ENCODE results near the gene BTNL9.
A peak's percentile ranks its signal among the peaks of the same experiment; 100 is the strongest.

The BTNL9 gene

GRCh38 chr5:181053488-181054121 lies 13.5 kb downstream of the BTNL9 start:
- Histone ChIP-seq H2AFZ (ENCODE audit: low read length, unreplicated experiment) (no peak overlapping the region), H3K4me3 (ENCODE audit: low read depth, low read length) (peak overlapping the region; percentile 65), H3K4me1 (ENCODE audit: control insufficient read depth, insufficient read depth, low read length, unreplicated experiment) (no peaks in the 10 kb centered on the region), H3K27ac (ENCODE audit: low read depth, low read length) (no peak overlapping the region), H3K27me3 (ENCODE audit: insufficient read depth, low read length) (peaks cover 95% of the 10 kb centered on the region), H3K36me3 (ENCODE audit: insufficient read depth, low read length) (no peaks in the 10 kb centered on the region), H3K79me2 (ENCODE audit: control insufficient read depth, insufficient read depth, low read length, unreplicated experiment) (no peaks in the 10 kb centered on the region)

GRCh38 chr5:181054138-181054537 lies 14.1 kb downstream of the BTNL9 start:
- Histone ChIP-seq H3K27ac (ENCODE audit: low read depth, low read length) (no peak overlapping the region), H3K4me1 (ENCODE audit: control insufficient read depth, insufficient read depth, low read length, unreplicated experiment) (no peaks in the 10 kb centered on the region), H3K36me3 (ENCODE audit: insufficient read depth, low read length) (no peaks in the 10 kb centered on the region), H3K4me3 (ENCODE audit: low read depth, low read length) (no peak overlapping the region), H2AFZ (ENCODE audit: low read length, unreplicated experiment) (no peak overlapping the region), H3K79me2 (ENCODE audit: control insufficient read depth, insufficient read depth, low read length, unreplicated experiment) (no peaks in the 10 kb centered on the region), H3K27me3 (ENCODE audit: insufficient read depth, low read length) (peaks cover 97% of the 10 kb centered on the region)

- no peak overlapping the region for H3K27ac ChIP-seq (ENCODE audit: low read depth, low read length)
- H2AFZ ChIP-seq (ENCODE audit: low read length, unreplicated experiment) = no peak overlapping the region
- H3K36me3 ChIP-seq (ENCODE audit: insufficient read depth, low read length) = no peaks in the 10 kb centered on the region
- no peaks in the 10 kb centered on the region for H3K79me2 ChIP-seq (ENCODE audit: control insufficient read depth, insufficient read depth, low read length, unreplicated experiment)
- H3K27me3 ChIP-seq (ENCODE audit: insufficient read depth, low read length) = peaks cover 97% of the 10 kb centered on the region
- no peaks in the 10 kb centered on the region for H3K4me1 ChIP-seq (ENCODE audit: control insufficient read depth, insufficient read depth, low read length, unreplicated experiment)
- no peak overlapping the region for H3K4me3 ChIP-seq (ENCODE audit: low read depth, low read length)
Measured at GRCh38 chr5:181054871-181055459, 14.9 kb downstream of the BTNL9 start.

GRCh38 chr5:181056431-181056830 lies 16.4 kb downstream of the BTNL9 start:
- H3K27me3 ChIP-seq (ENCODE audit: insufficient read depth, low read length) = peaks cover 99% of the 10 kb centered on the region
- H2AFZ ChIP-seq (ENCODE audit: low read length, unreplicated experiment) = no peak overlapping the region
- H3K79me2 ChIP-seq (ENCODE audit: control insufficient read depth, insufficient read depth, low read length, unreplicated experiment) = no peaks in the 10 kb centered on the region

GRCh38 chr5:181058321-181058720 lies 18.3 kb downstream of the BTNL9 start:
- H3K27me3 ChIP-seq (ENCODE audit: insufficient read depth, low read length) = peaks cover 97% of the 10 kb centered on the region
- H3K79me2 ChIP-seq (ENCODE audit: control insufficient read depth, insufficient read depth, low read length, unreplicated experiment) = no peaks in the 10 kb centered on the region
- H3K4me1 ChIP-seq (ENCODE audit: control insufficient read depth, insufficient read depth, low read length, unreplicated experiment) = no peaks in the 10 kb centered on the region
- H3K36me3 ChIP-seq (ENCODE audit: insufficient read depth, low read length) = no peaks in the 10 kb centered on the region
- H2AFZ ChIP-seq (ENCODE audit: low read length, unreplicated experiment) = no peak overlapping the region
- no peak overlapping the region for H3K27ac ChIP-seq (ENCODE audit: low read depth, low read length)
- no peak overlapping the region for H3K4me3 ChIP-seq (ENCODE audit: low read depth, low read length)

More at GRCh38 chr5:181056431-181056830, 16.4 kb downstream of the BTNL9 start:
- H3K4me1 ChIP-seq (ENCODE audit: control insufficient read depth, insufficient read depth, low read length, unreplicated experiment) = no peaks in the 10 kb centered on the region
- H3K4me3 ChIP-seq (ENCODE audit: low read depth, low read length) = no peak overlapping the region
- no peaks in the 10 kb centered on the region for H3K36me3 ChIP-seq (ENCODE audit: insufficient read depth, low read length)
- H3K27ac ChIP-seq (ENCODE audit: low read depth, low read length) = no peak overlapping the region

- Histone ChIP-seq H3K4me1 (ENCODE audit: control insufficient read depth, insufficient read depth, low read length, unreplicated experiment) (no peaks in the 10 kb centered on the region), H3K27me3 (ENCODE audit: insufficient read depth, low read length) (peaks cover 92% of the 10 kb centered on the region), H3K4me3 (ENCODE audit: low read depth, low read length) (no peak overlapping the region), H3K79me2 (ENCODE audit: control insufficient read depth, insufficient read depth, low read length, unreplicated experiment) (no peaks in the 10 kb centered on the region), H3K36me3 (ENCODE audit: insufficient read depth, low read length) (no peaks in the 10 kb centered on the region), H3K27ac (ENCODE audit: low read depth, low read length) (no peak overlapping the region), H2AFZ (ENCODE audit: low read length, unreplicated experiment) (no peak overlapping the region)
Measured at GRCh38 chr5:181058786-181059296, 18.8 kb downstream of the BTNL9 start.

GRCh38 chr5:181059297-181060230 lies 19.5 kb downstream of the BTNL9 start:
- no peaks in the 10 kb centered on the region for H3K4me1 ChIP-seq (ENCODE audit: control insufficient read depth, insufficient read depth, low read length, unreplicated experiment)
- H3K36me3 ChIP-seq (ENCODE audit: insufficient read depth, low read length) = no peaks in the 10 kb centered on the region
- peaks cover 88% of the 10 kb centered on the region for H3K27me3 ChIP-seq (ENCODE audit: insufficient read depth, low read length)
- no peaks in the 10 kb centered on the region for H3K79me2 ChIP-seq (ENCODE audit: control insufficient read depth, insufficient read depth, low read length, unreplicated experiment)
- H3K4me3 ChIP-seq (ENCODE audit: low read depth, low read length) = no peak overlapping the region
- no peak overlapping the region for H2AFZ ChIP-seq (ENCODE audit: low read length, unreplicated experiment)
- H3K27ac ChIP-seq (ENCODE audit: low read depth, low read length) = no peak overlapping the region

- peaks cover 87% of the 10 kb centered on the region for H3K27me3 ChIP-seq (ENCODE audit: insufficient read depth, low read length)
- H3K4me1 ChIP-seq (ENCODE audit: control insufficient read depth, insufficient read depth, low read length, unreplicated experiment) = no peaks in the 10 kb centered on the region
- H3K4me3 ChIP-seq (ENCODE audit: low read depth, low read length) = no peak overlapping the region
- H2AFZ ChIP-seq (ENCODE audit: low read length, unreplicated experiment) = no peak overlapping the region
- H3K79me2 ChIP-seq (ENCODE audit: control insufficient read depth, insufficient read depth, low read length, unreplicated experiment) = no peaks in the 10 kb centered on the region
- no peaks in the 10 kb centered on the region for H3K36me3 ChIP-seq (ENCODE audit: insufficient read depth, low read length)
- H3K27ac ChIP-seq (ENCODE audit: low read depth, low read length) = no peak overlapping the region
Measured at GRCh38 chr5:181060231-181060590, 20.1 kb downstream of the BTNL9 start.

GRCh38 chr5:181060924-181061323 lies 20.9 kb downstream of the BTNL9 start:
- Histone ChIP-seq H3K36me3 (ENCODE audit: insufficient read depth, low read length) (no peaks in the 10 kb centered on the region), H3K27ac (ENCODE audit: low read depth, low read length) (no peak overlapping the region)

GRCh38 chr5:181061645-181062044 lies 21.6 kb downstream of the BTNL9 start:
- Histone ChIP-seq H3K4me3 (ENCODE audit: low read depth, low read length) (no peak overlapping the region), H3K27ac (ENCODE audit: low read depth, low read length) (no peak overlapping the region), H3K4me1 (ENCODE audit: control insufficient read depth, insufficient read depth, low read length, unreplicated experiment) (no peaks in the 10 kb centered on the region), H2AFZ (ENCODE audit: low read length, unreplicated experiment) (no peak overlapping the region), H3K79me2 (ENCODE audit: control insufficient read depth, insufficient read depth, low read length, unreplicated experiment) (no peaks in the 10 kb centered on the region), H3K27me3 (ENCODE audit: insufficient read depth, low read length) (peaks cover 85% of the 10 kb centered on the region), H3K36me3 (ENCODE audit: insufficient read depth, low read length) (no peaks in the 10 kb centered on the region)

More at GRCh38 chr5:181060924-181061323, 20.9 kb downstream of the BTNL9 start:
- Histone ChIP-seq H3K79me2 (ENCODE audit: control insufficient read depth, insufficient read depth, low read length, unreplicated experiment) (no peaks in the 10 kb centered on the region), H3K4me3 (ENCODE audit: low read depth, low read length) (no peak overlapping the region), H3K4me1 (ENCODE audit: control insufficient read depth, insufficient read depth, low read length, unreplicated experiment) (no peaks in the 10 kb centered on the region), H2AFZ (ENCODE audit: low read length, unreplicated experiment) (no peak overlapping the region), H3K27me3 (ENCODE audit: insufficient read depth, low read length) (peaks cover 87% of the 10 kb centered on the region)
